GM19438 (cell line): ENCODE results near the gene MYL5.
"Not testable (repeated sequence)": the region's sequence is repeated elsewhere in the genome, so short reads cannot be mapped to it uniquely, and the experiment has no call there.

Experiments used
- ATAC-seq: cut with Tn5 transposase; IDR thresholded peaks from one replicate; pipeline ENCODE4 v1.9.1; 2021; ENCODE audit warnings: low read depth; ENCODE audit not compliant: unreplicated experiment

The MYL5 gene

GRCh38 chr4:674172-675035 is at the start of gene MYL5, which contains the start of gene ATP5ME:
MYL5 (plus strand) TSS chr4:674542; CDS start chr4:678027, 3,485 bp downstream.
ATP5ME (minus strand) TSS chr4:674276; CDS start chr4:674247, 29 bp downstream.
- ATAC-seq: peak; percentile 64

- ATAC-seq: no peak
These were observed 49.4 kb upstream of the MYL5 start, which contains the start of gene PDE6B for GRCh38 chr4:624705-625590. PDE6B (plus strand) TSS chr4:625573; CDS start chr4:625627, 54 bp downstream.

GRCh38 chr4:625631-626161 is 48.6 kb upstream of the MYL5 start:
- ATAC-seq: no peak

GRCh38 chr4:626201-627091 is 47.9 kb upstream of the MYL5 start:
- no peak for ATAC-seq

GRCh38 chr4:627347-628125 is 46.8 kb upstream of the MYL5 start:
- ATAC-seq: no peak

- ATAC-seq: no peak
These were observed 46.0 kb upstream of the MYL5 start for GRCh38 chr4:628311-628741.

- ATAC-seq: no peak
These were observed 45.3 kb upstream of the MYL5 start for GRCh38 chr4:628821-629635.

GRCh38 chr4:629636-629914 is 44.8 kb upstream of the MYL5 start:
- no peak for ATAC-seq

GRCh38 chr4:629915-630641 is 44.3 kb upstream of the MYL5 start:
- ATAC-seq: no peak

GRCh38 chr4:630656-631055 is 43.7 kb upstream of the MYL5 start:
- no peak for ATAC-seq

GRCh38 chr4:632196-632790 is 42.0 kb upstream of the MYL5 start:
- ATAC-seq: no peak

- ATAC-seq: no peak
These were observed 41.4 kb upstream of the MYL5 start for GRCh38 chr4:632926-633325.

GRCh38 chr4:633406-633805 is 40.9 kb upstream of the MYL5 start:
- no peak for ATAC-seq

- ATAC-seq: no peak
These were observed 40.3 kb upstream of the MYL5 start for GRCh38 chr4:633976-634598.

GRCh38 chr4:634599-634985 is 39.8 kb upstream of the MYL5 start:
- ATAC-seq: no peak

- not testable (repeated sequence) for ATAC-seq
These were observed 39.1 kb upstream of the MYL5 start for GRCh38 chr4:635066-635835.
